ENCODE data around the gene VGLL4. TPM values are rescaled to one million over a fixed set of nuclear protein-coding genes. Genes with fewer than 3 reads are reported as not detected.

Gene VGLL4
- total RNA-seq, 1 donor from 2014 or later = 120 TPM

GRCh38 chr3:11592445-11593298, 51.0 kb downstream of the VGLL4 start:
- Mint-ChIP-seq H3K4me3 (ENCODE audit: unreplicated experiment) (peak overlapping the region; percentile 52), H3K9me3 (ENCODE audit: unreplicated experiment) (no peaks in the 10 kb centered on the region), H3K4me1 (ENCODE audit: unreplicated experiment) (peaks cover 76% of the 10 kb centered on the region), H3K27ac (ENCODE audit: unreplicated experiment) (peak overlapping the region; percentile 80), H3K27me3 (ENCODE audit: unreplicated experiment) (peaks cover 16% of the 10 kb centered on the region), H3K36me3 (ENCODE audit: low read depth, unreplicated experiment) (peaks cover 39% of the 10 kb centered on the region)
- DNase-seq (ENCODE audit: low spot score) = no peak
- TF ChIP-seq CTCF (IDR thresholded peaks at IDR 0.05; ENCODE audit: unreplicated experiment) = no peak

GRCh38 chr3:11591391-11592282, 52.1 kb downstream of the VGLL4 start:
- H3K9me3 Mint-ChIP-seq (ENCODE audit: unreplicated experiment) = no peaks in the 10 kb centered on the region
- H3K36me3 Mint-ChIP-seq (ENCODE audit: low read depth, unreplicated experiment) = peaks cover 35% of the 10 kb centered on the region
- no peak for DNase-seq (ENCODE audit: low spot score)
- no peak for TF ChIP-seq CTCF (IDR thresholded peaks at IDR 0.05; ENCODE audit: unreplicated experiment)
- peak overlapping the region; percentile 53 for H3K4me3 Mint-ChIP-seq (ENCODE audit: unreplicated experiment)
- H3K27me3 Mint-ChIP-seq (ENCODE audit: unreplicated experiment) = peaks cover 17% of the 10 kb centered on the region
- H3K27ac Mint-ChIP-seq (ENCODE audit: unreplicated experiment) = peak overlapping the region; percentile 80
- H3K4me1 Mint-ChIP-seq (ENCODE audit: unreplicated experiment) = peaks cover 83% of the 10 kb centered on the region

- no peak for TF ChIP-seq CTCF (IDR thresholded peaks at IDR 0.05; ENCODE audit: unreplicated experiment)
- Mint-ChIP-seq H3K27me3 (ENCODE audit: unreplicated experiment) (peaks cover 17% of the 10 kb centered on the region), H3K4me3 (ENCODE audit: unreplicated experiment) (peak overlapping the region; percentile 54), H3K27ac (ENCODE audit: unreplicated experiment) (peak overlapping the region; percentile 80), H3K4me1 (ENCODE audit: unreplicated experiment) (peaks cover 85% of the 10 kb centered on the region), H3K9me3 (ENCODE audit: unreplicated experiment) (no peaks in the 10 kb centered on the region), H3K36me3 (ENCODE audit: low read depth, unreplicated experiment) (peaks cover 37% of the 10 kb centered on the region)
- no peak for DNase-seq (ENCODE audit: low spot score)
Measured at GRCh38 chr3:11591002-11591355, 52.7 kb downstream of the VGLL4 start.

GRCh38 chr3:11589706-11590105, 54.0 kb downstream of the VGLL4 start:
- Mint-ChIP-seq H3K4me3 (ENCODE audit: unreplicated experiment) (peak overlapping the region; percentile 61), H3K36me3 (ENCODE audit: low read depth, unreplicated experiment) (peaks cover 37% of the 10 kb centered on the region), H3K27me3 (ENCODE audit: unreplicated experiment) (peaks cover 19% of the 10 kb centered on the region), H3K9me3 (ENCODE audit: unreplicated experiment) (no peaks in the 10 kb centered on the region), H3K27ac (ENCODE audit: unreplicated experiment) (no peak overlapping the region), H3K4me1 (ENCODE audit: unreplicated experiment) (peaks cover 91% of the 10 kb centered on the region)
- TF ChIP-seq CTCF (IDR thresholded peaks at IDR 0.05; ENCODE audit: unreplicated experiment) = no peak
- DNase-seq (ENCODE audit: low spot score) = no peak

Measured in endothelial cell (in vitro differentiated cells).